VCaP (cell line): ENCODE measurements around the gene ADAMTS15.

Experiments
- H3K27ac ChIP-seq: fragments of 450-650 bp; 2 replicates; pipeline ENCODE4 v1.5.1; 2017
- CTCF ChIP-seq: fragments of 450-650 bp; conservative IDR thresholded peaks from 2 replicates; pipeline ENCODE4 v1.5.1; 2017; ENCODE audit warnings: mild to moderate bottlenecking, moderate library complexity

ADAMTS15 gene

GRCh38 chr11:130404727-130405126, 43.7 kb upstream of the ADAMTS15 start:
- no peak overlapping the region for H3K27ac ChIP-seq
- TF ChIP-seq CTCF = no peak

GRCh38 chr11:130405428-130405827, 43.0 kb upstream of the ADAMTS15 start:
- no peak overlapping the region for H3K27ac ChIP-seq
- TF ChIP-seq CTCF = no peak

- TF ChIP-seq CTCF = no peak
Measured at GRCh38 chr11:130407978-130408377, 40.5 kb upstream of the ADAMTS15 start.

GRCh38 chr11:130408401-130408890, 40.0 kb upstream of the ADAMTS15 start:
- TF ChIP-seq CTCF = no peak
- H3K27ac ChIP-seq = no peak overlapping the region

More at GRCh38 chr11:130407978-130408377, 40.5 kb upstream of the ADAMTS15 start:
- H3K27ac ChIP-seq = no peak overlapping the region

GRCh38 chr11:130408901-130409300, 39.5 kb upstream of the ADAMTS15 start:
- no peak overlapping the region for H3K27ac ChIP-seq
- no peak for TF ChIP-seq CTCF

GRCh38 chr11:130409594-130410388, 38.7 kb upstream of the ADAMTS15 start:
- no peak for TF ChIP-seq CTCF
- H3K27ac ChIP-seq = no peak overlapping the region

- no peak overlapping the region for H3K27ac ChIP-seq
- no peak for TF ChIP-seq CTCF
Measured at GRCh38 chr11:130411223-130411622, 37.2 kb upstream of the ADAMTS15 start.
